Natural killer cell (primary cell): ENCODE results near the gene PHAF1. TPM values are rescaled to one million over a fixed set of nuclear protein-coding genes. Genes with fewer than 3 reads are reported as not detected.

Source experiments
- ATAC-seq, 3 donors: fragments of 150-1000 bp in 2 of 3; fragments of 200-7000 bp in 1 of 3; cut with Tn5 transposase; 1 replicate in 1 of 3; 2 replicates in 2 of 3; pipeline ENCODE4 v1.10.0; 2021; ENCODE audit warnings: mild to moderate bottlenecking in 2 of 3, moderate library complexity in 2 of 3
- DNase-seq, 2 donors: peaks; one replicate each; pipeline versions ENCODE4 v3.0.0 to v3.0.0-alpha.2; 2013 to 2021; ENCODE audit warnings: mixed read lengths in 1 of 2
- H3K27ac ChIP-seq: one replicate; pipeline ENCODE4 v1.5.1; 2013; ENCODE audit warnings: mild to moderate bottlenecking, low read length
- H3K27me3 ChIP-seq: one replicate; pipeline ENCODE4 v1.6.1; 2013; ENCODE audit warnings: low read length; ENCODE audit not compliant: control insufficient read depth, insufficient read depth
- H3K36me3 ChIP-seq: one replicate; pipeline ENCODE4 v1.6.1; 2013; ENCODE audit warnings: low read length; ENCODE audit not compliant: control insufficient read depth, insufficient read depth
- H3K4me1 ChIP-seq: one replicate; pipeline ENCODE4 v1.6.1; 2013; ENCODE audit warnings: low read length; ENCODE audit not compliant: control insufficient read depth, insufficient read depth
- H3K4me3 ChIP-seq: one replicate; pipeline ENCODE4 v1.5.1; 2013; ENCODE audit warnings: low read length
- H3K9me3 ChIP-seq: one replicate; pipeline ENCODE4 v1.6.1; 2013; ENCODE audit warnings: low read length; ENCODE audit not compliant: control insufficient read depth, insufficient read depth
- H3K27ac Mint-ChIP-seq, 2 donors: one replicate each; pipeline ENCODE4 v1.8.0; 2022; ENCODE audit warnings: mild to moderate bottlenecking in 2 of 2, mixed read lengths in 2 of 2, moderate library complexity in 1 of 2
- H3K27me3 Mint-ChIP-seq, 2 donors: one replicate each; pipeline ENCODE4 v1.8.0; 2022; ENCODE audit warnings: low read depth in 2 of 2, mixed read lengths in 2 of 2
- H3K36me3 Mint-ChIP-seq: one replicate; pipeline ENCODE4 v1.8.0; 2022; ENCODE audit warnings: mixed read lengths
- H3K4me1 Mint-ChIP-seq, 2 donors: one replicate each; pipeline ENCODE4 v1.8.0; 2022; ENCODE audit warnings: mixed read lengths in 2 of 2
- H3K4me3 Mint-ChIP-seq: one replicate; pipeline ENCODE4 v1.8.0; 2022; ENCODE audit warnings: mild to moderate bottlenecking, moderate library complexity, mixed read lengths
- H3K9me3 Mint-ChIP-seq, 2 donors: one replicate each; pipeline ENCODE4 v1.8.0; 2022; ENCODE audit warnings: mixed read lengths in 2 of 2
- CTCF ChIP-seq: fragments of 200-600 bp; IDR thresholded peaks from one replicate; pipeline ENCODE4 v1.8.0; 2022; ENCODE audit warnings: antibody characterized with exemption
- WGBS: methylation state at CpG from one replicate; pipeline ENCODE4 v1.1.7; 2013; ENCODE audit warnings: missing lambda C conversion rate; ENCODE audit not compliant: insufficient coverage; 5-methylcytosine and 5-hydroxymethylcytosine counted together
- intact Hi-C: fragments of 100-400 bp; cut with micrococcal nuclease; formaldehyde crosslinking; loops from one replicate; pipeline ENCODE4 v1.14.2; 2022
- total RNA-seq, 4 donors: library from RNA; stranded (reverse); fragments of 120-200 nt in 1 of 4; gene quantifications; one replicate each; pipeline versions ENCODE4 v1.2.3 to v1.2.4, GENCODE V29; 2013 to 2022

The PHAF1 gene
- total RNA-seq, 3 donors from 2014 or later (not counting 1 experiment from before 2014, with no cell fraction given), result 17.0 to 22.4 (median 22.0) TPM

DNA sequence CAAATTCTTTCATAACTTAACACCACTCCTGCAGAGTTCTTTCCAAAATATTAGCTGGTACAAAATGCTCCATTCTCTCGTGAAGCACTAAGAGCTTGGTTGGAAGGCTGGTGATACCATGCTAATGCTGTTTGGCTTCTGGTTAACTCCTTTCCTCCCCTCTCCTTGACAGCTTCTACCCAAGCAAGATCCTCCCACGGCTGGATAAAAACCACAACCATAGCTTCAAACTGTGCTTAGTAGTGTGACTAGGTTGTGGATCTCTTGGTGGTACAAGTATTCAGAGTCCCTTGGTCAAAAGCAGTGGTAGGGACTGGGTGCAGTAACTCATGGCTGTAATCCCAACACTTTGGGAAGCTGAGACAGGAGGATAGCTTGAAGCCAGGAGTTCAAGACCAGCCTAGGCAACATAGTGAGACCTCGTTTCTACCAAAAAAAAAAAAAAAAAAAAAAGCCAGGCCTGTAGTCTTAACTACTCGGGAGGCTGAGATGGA is 2.3 kb downstream of the PHAF1 start:
- Mint-ChIP-seq H3K9me3 (no peaks in the 10 kb centered on the region), H3K4me1 (peaks cover 34 to 50% of the 10 kb centered on the region in 2 donors), H3K4me3 (no peak overlapping the region), H3K36me3 (no peaks in the 10 kb centered on the region), H3K27ac (no peak overlapping the region), H3K27me3 (no peaks in the 10 kb centered on the region)
- Histone ChIP-seq H3K36me3 (no peaks in the 10 kb centered on the region), H3K4me1 (peaks cover 25% of the 10 kb centered on the region), H3K4me3 (no peak overlapping the region), H3K27me3 (no peaks in the 10 kb centered on the region), H3K9me3 (no peaks in the 10 kb centered on the region), H3K27ac (no peak overlapping the region)
- 96% methylated on average over 3 of the region's 4 CpGs for WGBS
- ATAC-seq (no peak), DNase-seq (no peak)
- intact Hi-C loops, result loop anchor here (5.0 kb wide), 1 partner anchor 45 kb away; the partner anchor contains the start of genes FBXL8 and TRADD
- TF ChIP-seq CTCF, result no peak

DNA sequence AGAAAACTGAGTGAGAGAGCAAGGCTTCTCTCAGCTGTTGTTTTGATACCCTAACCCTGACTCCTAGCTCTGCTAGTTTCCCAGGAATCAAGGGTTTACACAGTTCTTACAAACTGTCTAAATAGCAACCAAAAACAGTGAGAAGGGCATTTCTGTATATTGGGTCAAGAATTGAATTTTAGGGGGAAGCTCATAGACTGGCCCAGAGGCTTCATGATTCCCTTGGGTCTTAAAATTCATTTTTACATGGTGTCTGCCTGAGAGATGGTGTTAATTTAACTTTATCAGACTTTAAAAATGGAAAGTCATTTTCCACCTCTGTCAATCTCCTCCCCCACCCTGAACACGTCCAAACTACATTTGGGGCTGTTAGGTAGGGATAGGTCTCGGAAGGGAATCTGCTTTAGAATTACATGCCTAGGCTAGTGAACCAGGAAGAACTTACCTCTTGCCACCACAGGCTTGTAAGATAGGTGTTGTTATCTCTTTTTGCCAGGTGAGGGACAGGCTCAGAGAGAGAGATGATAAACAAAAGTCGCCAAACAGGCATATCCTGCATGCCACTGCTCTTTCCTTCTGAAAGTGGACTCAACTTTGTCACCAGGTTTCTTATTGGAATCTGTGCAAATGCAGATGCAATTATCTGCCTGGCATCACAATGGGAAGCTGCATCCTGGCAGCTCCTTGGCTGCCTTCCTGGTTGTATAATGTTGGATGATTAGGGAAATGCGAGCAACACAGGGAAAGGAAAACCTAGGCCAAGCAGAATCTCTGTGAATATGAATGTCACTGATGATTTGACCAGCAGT is 3.1 kb downstream of the PHAF1 start:
- Mint-ChIP-seq H3K4me3 (no peak overlapping the region), H3K4me1 (peaks cover 34 to 50% of the 10 kb centered on the region in 2 donors)

GRCh38 chr16:67114793-67115192 is 5.1 kb downstream of the PHAF1 start:
- no peak for DNase-seq
- Histone ChIP-seq H3K4me3 (no peak overlapping the region), H3K27ac (no peak overlapping the region), H3K4me1 (peaks cover 18% of the 10 kb centered on the region), H3K36me3 (no peaks in the 10 kb centered on the region), H3K9me3 (no peaks in the 10 kb centered on the region), H3K27me3 (no peaks in the 10 kb centered on the region)
- WGBS, result 95% methylated on average over 2 of the region's 2 CpGs
- intact Hi-C loops, result loop anchor here (5.0 kb wide), 1 partner anchor 43 kb away; the partner anchor contains the start of genes FBXL8 and TRADD
- TF ChIP-seq CTCF, result no peak
- Mint-ChIP-seq H3K4me3 (no peak overlapping the region), H3K27me3 (no peaks in the 10 kb centered on the region), H3K4me1 (peaks cover 28 to 43% of the 10 kb centered on the region in 2 donors), H3K9me3 (no peaks in the 10 kb centered on the region), H3K36me3 (no peaks in the 10 kb centered on the region), H3K27ac (no peak overlapping the region)
- ATAC-seq, result no peak

More for the DNA sequence above, 3.1 kb downstream of the PHAF1 start:
- H3K36me3 ChIP-seq, result no peaks in the 10 kb centered on the region
- Mint-ChIP-seq H3K27me3 (no peaks in the 10 kb centered on the region), H3K27ac (no peak overlapping the region), H3K9me3 (no peaks in the 10 kb centered on the region), H3K36me3 (no peaks in the 10 kb centered on the region)
- H3K27me3 ChIP-seq, result no peaks in the 10 kb centered on the region
- no peak overlapping the region for H3K27ac ChIP-seq
- ATAC-seq (no peak), DNase-seq (no peak)
- no peak overlapping the region for H3K4me3 ChIP-seq
- intact Hi-C loops, result loop anchor here (5.0 kb wide), 1 partner anchor 45 kb away; the partner anchor contains the start of genes FBXL8 and TRADD
- TF ChIP-seq CTCF, result no peak
- peaks cover 25% of the 10 kb centered on the region for H3K4me1 ChIP-seq
- WGBS, result 99% methylated on average over 3 of the region's 4 CpGs
- no peaks in the 10 kb centered on the region for H3K9me3 ChIP-seq
